ENCODE data around the gene FOXP3. TPM values are rescaled to one million over a fixed set of nuclear protein-coding genes. Genes with fewer than 3 reads are reported as not detected.

Gene FOXP3
- total RNA-seq, 1 donor from 2014 or later = not detected

- no peak for DNase-seq (ENCODE audit: low read depth)
- H3K4me3 ChIP-seq (ENCODE audit: low read depth, low read length) = no peak overlapping the region
- no peak for TF ChIP-seq CTCF (conservative IDR thresholded peaks at IDR 0.05; ENCODE audit: low read depth, low read length)
Measured at GRCh38 chrX:49250066-49250465, 14.4 kb downstream of the FOXP3 start.

GRCh38 chrX:49249616-49250015 is 14.9 kb downstream of the FOXP3 start:
- H3K4me3 ChIP-seq (ENCODE audit: low read depth, low read length) = no peak overlapping the region
- TF ChIP-seq CTCF (conservative IDR thresholded peaks at IDR 0.05; ENCODE audit: low read depth, low read length) = no peak
- no peak for DNase-seq (ENCODE audit: low read depth)

- no peak overlapping the region for H3K4me3 ChIP-seq (ENCODE audit: low read depth, low read length)
- TF ChIP-seq CTCF (conservative IDR thresholded peaks at IDR 0.05; ENCODE audit: low read depth, low read length) = no peak
- no peak for DNase-seq (ENCODE audit: low read depth)
Measured at GRCh38 chrX:49249071-49249470, 15.4 kb downstream of the FOXP3 start.

GRCh38 chrX:49247916-49248811 is 16.3 kb downstream of the FOXP3 start:
- H3K4me3 ChIP-seq (ENCODE audit: low read depth, low read length) = no peak overlapping the region
- no peak for DNase-seq (ENCODE audit: low read depth)
- no peak for TF ChIP-seq CTCF (conservative IDR thresholded peaks at IDR 0.05; ENCODE audit: low read depth, low read length)

- no peak for DNase-seq (ENCODE audit: low read depth)
- H3K4me3 ChIP-seq (ENCODE audit: low read depth, low read length) = no peak overlapping the region
- TF ChIP-seq CTCF (conservative IDR thresholded peaks at IDR 0.05; ENCODE audit: low read depth, low read length) = no peak
Measured at GRCh38 chrX:49247346-49247745, 17.2 kb downstream of the FOXP3 start.

GRCh38 chrX:49246541-49246940 is 18.0 kb downstream of the FOXP3 start:
- no peak for TF ChIP-seq CTCF (conservative IDR thresholded peaks at IDR 0.05; ENCODE audit: low read depth, low read length)
- no peak for DNase-seq (ENCODE audit: low read depth)
- H3K4me3 ChIP-seq (ENCODE audit: low read depth, low read length) = no peak overlapping the region

GRCh38 chrX:49244207-49244606 is 20.3 kb downstream of the FOXP3 start:
- H3K4me3 ChIP-seq (ENCODE audit: low read depth, low read length) = no peak overlapping the region
- no peak for TF ChIP-seq CTCF (conservative IDR thresholded peaks at IDR 0.05; ENCODE audit: low read depth, low read length)
- DNase-seq (ENCODE audit: low read depth) = no peak
